Measurements from ENCODE around the gene APOO.

The APOO gene

GRCh38 chrX:23789386-23790154 is 118.2 kb downstream of the APOO start:
- H3K4me3 ChIP-seq (ENCODE audit: low read length): no peak overlapping the region
- no peak for DNase-seq (ENCODE audit: low read depth)
- no peak for TF ChIP-seq CTCF (IDR thresholded peaks at IDR 0.05; ENCODE audit: insufficient read depth, low read depth, low read length, missing control alignments)

GRCh38 chrX:23788946-23789345 is 118.8 kb downstream of the APOO start:
- no peak for TF ChIP-seq CTCF (IDR thresholded peaks at IDR 0.05; ENCODE audit: insufficient read depth, low read depth, low read length, missing control alignments)
- H3K4me3 ChIP-seq (ENCODE audit: low read length): no peak overlapping the region
- DNase-seq (ENCODE audit: low read depth): no peak

- TF ChIP-seq CTCF (IDR thresholded peaks at IDR 0.05; ENCODE audit: insufficient read depth, low read depth, low read length, missing control alignments): no peak
- no peak for DNase-seq (ENCODE audit: low read depth)
- no peak overlapping the region for H3K4me3 ChIP-seq (ENCODE audit: low read length)
These were observed 119.2 kb downstream of the APOO start for GRCh38 chrX:23788521-23788920.

- DNase-seq (ENCODE audit: low read depth): no peak
- H3K4me3 ChIP-seq (ENCODE audit: low read length): no peak overlapping the region
- no peak for TF ChIP-seq CTCF (IDR thresholded peaks at IDR 0.05; ENCODE audit: insufficient read depth, low read depth, low read length, missing control alignments)
These were observed 120.0 kb downstream of the APOO start for GRCh38 chrX:23787745-23788118.

GRCh38 chrX:23786268-23786815 is 121.4 kb downstream of the APOO start:
- peak; percentile 73 for DNase-seq (ENCODE audit: low read depth)
- H3K4me3 ChIP-seq (ENCODE audit: low read length): no peak overlapping the region
- TF ChIP-seq CTCF (IDR thresholded peaks at IDR 0.05; ENCODE audit: insufficient read depth, low read depth, low read length, missing control alignments): no peak

- no peak for TF ChIP-seq CTCF (IDR thresholded peaks at IDR 0.05; ENCODE audit: insufficient read depth, low read depth, low read length, missing control alignments)
- H3K4me3 ChIP-seq (ENCODE audit: low read length): peak overlapping the region; percentile 83
- DNase-seq (ENCODE audit: low read depth): peak; percentile 33
These were observed 122.2 kb downstream of the APOO start for GRCh38 chrX:23785580-23785979.
